ENCODE measurements around the gene SLC4A1AP. TPM values are rescaled to one million over a fixed set of nuclear protein-coding genes. Genes with fewer than 3 reads are reported as not detected.

The SLC4A1AP gene
- total RNA-seq, 1 donor from 2014 or later = 20.5 TPM

- TF ChIP-seq, protein P1, sequence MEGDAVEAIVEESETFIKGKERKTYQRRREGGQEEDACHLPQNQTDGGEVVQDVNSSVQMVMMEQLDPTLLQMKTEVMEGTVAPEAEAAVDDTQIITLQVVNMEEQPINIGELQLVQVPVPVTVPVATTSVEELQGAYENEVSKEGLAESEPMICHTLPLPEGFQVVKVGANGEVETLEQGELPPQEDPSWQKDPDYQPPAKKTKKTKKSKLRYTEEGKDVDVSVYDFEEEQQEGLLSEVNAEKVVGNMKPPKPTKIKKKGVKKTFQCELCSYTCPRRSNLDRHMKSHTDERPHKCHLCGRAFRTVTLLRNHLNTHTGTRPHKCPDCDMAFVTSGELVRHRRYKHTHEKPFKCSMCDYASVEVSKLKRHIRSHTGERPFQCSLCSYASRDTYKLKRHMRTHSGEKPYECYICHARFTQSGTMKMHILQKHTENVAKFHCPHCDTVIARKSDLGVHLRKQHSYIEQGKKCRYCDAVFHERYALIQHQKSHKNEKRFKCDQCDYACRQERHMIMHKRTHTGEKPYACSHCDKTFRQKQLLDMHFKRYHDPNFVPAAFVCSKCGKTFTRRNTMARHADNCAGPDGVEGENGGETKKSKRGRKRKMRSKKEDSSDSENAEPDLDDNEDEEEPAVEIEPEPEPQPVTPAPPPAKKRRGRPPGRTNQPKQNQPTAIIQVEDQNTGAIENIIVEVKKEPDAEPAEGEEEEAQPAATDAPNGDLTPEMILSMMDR (IDR thresholded peaks at IDR 0.05; ENCODE audit: insufficient read depth, low read length, severe bottlenecking) = no peak
- FAIRE-seq (no peak), DNase-seq (ENCODE audit: low read depth) (no peak)
- Histone ChIP-seq H3K4me3 (ENCODE audit: low read depth, low read length) (no peak overlapping the region), H3K36me3 (ENCODE audit: control insufficient read depth, insufficient read depth, low read length) (no peaks in the 10 kb centered on the region), H3K27me3 (ENCODE audit: control insufficient read depth, insufficient read depth, low read length) (no peaks in the 10 kb centered on the region)
These were observed 70.6 kb downstream of the SLC4A1AP start for GRCh38 chr2:27734305-27734704.

DNA sequence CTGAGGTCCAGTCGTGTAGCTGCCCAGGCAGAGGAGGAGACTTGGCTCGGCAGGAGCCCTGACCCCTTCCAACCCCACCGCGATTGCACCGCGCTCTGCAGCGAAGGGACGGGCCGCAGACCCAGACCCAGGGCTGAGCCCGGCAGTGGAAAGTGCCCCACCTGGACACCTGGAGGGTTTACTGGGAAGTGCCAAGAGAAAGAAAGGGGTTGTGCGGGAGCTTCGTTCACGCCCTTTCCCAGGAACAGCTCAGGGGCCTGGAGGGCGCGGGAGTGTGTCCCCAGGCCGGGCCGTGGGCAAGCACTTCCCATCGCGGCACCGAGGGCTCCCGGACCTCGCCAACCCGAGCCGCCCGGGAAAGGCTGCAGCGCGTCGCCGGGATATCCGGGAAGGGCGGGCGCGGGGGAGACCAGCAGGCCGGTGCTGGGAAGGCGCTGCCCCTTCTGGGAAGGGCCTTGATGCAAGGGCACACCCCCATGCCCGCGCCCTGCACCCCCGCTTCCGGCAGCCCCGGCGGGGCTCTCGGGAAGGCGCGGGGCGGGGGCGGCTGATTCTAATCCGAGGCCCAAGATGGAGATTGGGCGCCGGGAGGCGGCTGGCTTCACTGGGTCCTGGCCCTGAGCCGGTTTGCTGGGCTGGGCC lies 71.7 kb downstream of the SLC4A1AP start:
- DNase-seq (ENCODE audit: low read depth) (peak; percentile 64), FAIRE-seq (no peak)
- no peaks in the 10 kb centered on the region for H3K27me3 ChIP-seq (ENCODE audit: control insufficient read depth, insufficient read depth, low read length)
- no peaks in the 10 kb centered on the region for H3K36me3 ChIP-seq (ENCODE audit: control insufficient read depth, insufficient read depth, low read length)
- TF ChIP-seq, protein P1 (IDR thresholded peaks at IDR 0.05; ENCODE audit: insufficient read depth, low read length, severe bottlenecking) = peak; percentile 15
- peak overlapping the region; percentile 44 for H3K4me3 ChIP-seq (ENCODE audit: low read depth, low read length)

GRCh38 chr2:27736031-27736889 lies 72.6 kb downstream of the SLC4A1AP start:
- H3K36me3 ChIP-seq (ENCODE audit: control insufficient read depth, insufficient read depth, low read length) = no peaks in the 10 kb centered on the region
- no peaks in the 10 kb centered on the region for H3K27me3 ChIP-seq (ENCODE audit: control insufficient read depth, insufficient read depth, low read length)
- DNase-seq (ENCODE audit: low read depth) = no peak
- TF ChIP-seq, protein P1 (IDR thresholded peaks at IDR 0.05; ENCODE audit: insufficient read depth, low read length, severe bottlenecking) = no peak
- FAIRE-seq = no peak
- H3K4me3 ChIP-seq (ENCODE audit: low read depth, low read length) = no peak overlapping the region

- DNase-seq (ENCODE audit: low read depth) = no peak
- H3K4me3 ChIP-seq (ENCODE audit: low read depth, low read length) = no peak overlapping the region
- H3K36me3 ChIP-seq (ENCODE audit: control insufficient read depth, insufficient read depth, low read length) = no peaks in the 10 kb centered on the region
- TF ChIP-seq, protein P1 (IDR thresholded peaks at IDR 0.05; ENCODE audit: insufficient read depth, low read length, severe bottlenecking) = no peak
- no peak for FAIRE-seq
- no peaks in the 10 kb centered on the region for H3K27me3 ChIP-seq (ENCODE audit: control insufficient read depth, insufficient read depth, low read length)
These were observed 73.2 kb downstream of the SLC4A1AP start for GRCh38 chr2:27736890-27737204.

- H3K27me3 ChIP-seq (ENCODE audit: control insufficient read depth, insufficient read depth, low read length) = no peaks in the 10 kb centered on the region
- H3K4me3 ChIP-seq (ENCODE audit: low read depth, low read length) = no peak overlapping the region
- DNase-seq (ENCODE audit: low read depth) = peak; percentile 98
- H3K36me3 ChIP-seq (ENCODE audit: control insufficient read depth, insufficient read depth, low read length) = no peaks in the 10 kb centered on the region
- TF ChIP-seq, protein P1 (IDR thresholded peaks at IDR 0.05; ENCODE audit: insufficient read depth, low read length, severe bottlenecking) = no peak
- FAIRE-seq = no peak
These were observed 74.1 kb downstream of the SLC4A1AP start for GRCh38 chr2:27737676-27738348.

Measured in bronchial epithelial cell (primary cell).